ENCODE results near the gene ZFYVE21. TPM values are rescaled to one million over a fixed set of nuclear protein-coding genes. Genes with fewer than 3 reads are reported as not detected.

Gene ZFYVE21
- total RNA-seq, 4 donors from 2014 or later = 128 to 268 (median 205) TPM

DNA sequence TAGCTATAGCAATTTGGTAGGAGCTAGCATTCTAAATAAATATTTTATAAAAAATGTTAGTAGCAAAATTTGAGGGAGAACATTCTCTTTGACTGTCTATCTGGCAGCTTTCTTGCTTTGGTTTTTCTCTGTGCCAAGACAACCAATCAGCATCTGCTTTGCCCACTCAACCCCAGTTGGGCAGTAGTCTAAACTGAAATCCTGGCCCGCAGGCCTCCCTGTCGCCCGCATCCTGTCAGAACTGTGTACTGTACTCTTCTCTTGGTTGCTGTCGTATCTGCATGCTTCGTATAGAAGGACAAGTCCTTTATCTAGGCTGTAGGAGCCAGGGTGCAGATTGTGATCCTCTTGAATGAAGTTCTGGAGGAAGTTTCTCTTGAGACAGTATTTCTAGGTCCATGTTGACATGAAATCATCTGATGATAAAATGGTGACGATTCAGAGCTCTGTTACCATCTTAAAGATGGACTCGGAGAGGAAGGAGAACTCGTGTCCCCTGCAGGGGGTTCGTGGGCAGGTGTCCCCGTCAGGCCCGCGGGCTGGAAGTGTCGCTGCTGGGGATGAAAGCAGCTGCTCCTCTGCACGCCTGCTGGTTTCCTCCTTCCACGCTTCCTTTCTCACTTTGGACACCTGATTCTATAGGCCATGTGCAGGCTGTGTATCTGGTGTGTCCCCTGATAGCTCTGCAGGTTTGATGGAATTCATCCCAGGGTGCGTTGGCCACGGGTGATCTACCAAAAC is 34.9 kb upstream of the ZFYVE21 start:
- Histone ChIP-seq H3K4me1 (peaks cover 0 to 35% (median 0%) of the 10 kb centered on the region in 3 donors), H3K9me3 (no peaks in the 10 kb centered on the region), H3K27me3 (no peaks in the 10 kb centered on the region), H3K27ac (peak overlapping the region in 1 of 4 donors; percentile 55), H3K36me3 (peaks cover 5 to 100% of the 10 kb centered on the region in 2 donors), H3K4me3 (no peak overlapping the region)
- no peak for ATAC-seq
- no peak for TF ChIP-seq EP300 (IDR thresholded peaks at IDR 0.05)
- TF ChIP-seq POLR2AphosphoS5 (IDR thresholded peaks at IDR 0.05) = no peak
- TF ChIP-seq, protein P1, sequence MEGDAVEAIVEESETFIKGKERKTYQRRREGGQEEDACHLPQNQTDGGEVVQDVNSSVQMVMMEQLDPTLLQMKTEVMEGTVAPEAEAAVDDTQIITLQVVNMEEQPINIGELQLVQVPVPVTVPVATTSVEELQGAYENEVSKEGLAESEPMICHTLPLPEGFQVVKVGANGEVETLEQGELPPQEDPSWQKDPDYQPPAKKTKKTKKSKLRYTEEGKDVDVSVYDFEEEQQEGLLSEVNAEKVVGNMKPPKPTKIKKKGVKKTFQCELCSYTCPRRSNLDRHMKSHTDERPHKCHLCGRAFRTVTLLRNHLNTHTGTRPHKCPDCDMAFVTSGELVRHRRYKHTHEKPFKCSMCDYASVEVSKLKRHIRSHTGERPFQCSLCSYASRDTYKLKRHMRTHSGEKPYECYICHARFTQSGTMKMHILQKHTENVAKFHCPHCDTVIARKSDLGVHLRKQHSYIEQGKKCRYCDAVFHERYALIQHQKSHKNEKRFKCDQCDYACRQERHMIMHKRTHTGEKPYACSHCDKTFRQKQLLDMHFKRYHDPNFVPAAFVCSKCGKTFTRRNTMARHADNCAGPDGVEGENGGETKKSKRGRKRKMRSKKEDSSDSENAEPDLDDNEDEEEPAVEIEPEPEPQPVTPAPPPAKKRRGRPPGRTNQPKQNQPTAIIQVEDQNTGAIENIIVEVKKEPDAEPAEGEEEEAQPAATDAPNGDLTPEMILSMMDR (IDR thresholded peaks at IDR 0.05) = no peak
- no peak for TF ChIP-seq POLR2A (IDR thresholded peaks at IDR 0.05)
- WGBS, 2 donors (ENCODE audit: low coverage in 1 of 2) = 66 to 81% methylated on average over 10 to 13 of the region's 17 CpGs

DNA sequence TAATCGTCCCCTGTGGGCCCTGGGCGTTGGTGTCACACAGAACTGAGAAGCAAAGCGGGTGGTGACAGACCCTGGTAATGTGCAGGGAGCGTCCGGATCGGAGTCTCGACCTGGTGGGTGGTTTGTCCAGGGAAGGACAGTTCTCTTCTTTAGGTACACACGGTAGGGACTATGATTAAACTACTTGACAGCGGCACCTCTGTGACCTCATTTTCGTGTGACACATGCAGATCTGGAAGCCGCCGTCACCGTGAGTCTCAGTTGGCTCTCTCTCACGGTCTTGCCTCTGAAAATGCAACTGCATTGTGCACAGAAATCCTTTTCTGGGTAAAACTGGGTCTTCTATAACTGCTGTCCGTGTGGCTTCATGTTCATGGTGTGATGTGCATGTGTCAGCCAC is 32.5 kb upstream of the ZFYVE21 start:
- no peak for ATAC-seq
- TF ChIP-seq EP300 (IDR thresholded peaks at IDR 0.05) (no peak), POLR2AphosphoS5 (IDR thresholded peaks at IDR 0.05) (no peak), POLR2A (IDR thresholded peaks at IDR 0.05) (no peak)
- TF ChIP-seq, protein P1 (IDR thresholded peaks at IDR 0.05) = no peak
- H3K36me3 ChIP-seq = peaks cover 0 to 100% of the 10 kb centered on the region in 2 donors

DNA sequence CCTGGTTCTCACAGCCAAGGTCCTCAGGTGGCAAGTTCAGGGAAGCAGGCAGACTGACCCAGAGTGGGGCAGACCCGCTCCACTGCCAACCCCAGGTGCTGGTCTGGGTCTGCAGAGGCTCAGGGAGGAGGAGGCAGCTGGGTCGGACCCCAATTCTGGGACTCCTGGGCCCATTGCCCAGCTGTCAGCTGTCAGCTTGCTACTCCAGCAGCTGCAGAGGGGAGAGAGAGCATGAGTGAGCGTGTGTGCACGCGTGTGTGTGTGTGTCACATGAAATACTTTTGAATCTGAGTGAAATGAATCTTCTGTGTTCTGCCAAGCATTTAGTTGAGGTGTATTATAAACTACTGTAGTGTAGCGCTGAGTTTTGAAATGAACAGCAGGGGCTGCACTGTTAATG is 31.1 kb upstream of the ZFYVE21 start:
- WGBS, 2 donors (ENCODE audit: low coverage in 1 of 2) = 44 to 68% methylated on average over 4 to 5 of the region's 6 CpGs
- TF ChIP-seq POLR2A (IDR thresholded peaks at IDR 0.05) (no peak), POLR2AphosphoS5 (IDR thresholded peaks at IDR 0.05) (no peak), EP300 (IDR thresholded peaks at IDR 0.05) (no peak)
- TF ChIP-seq, protein P1 (IDR thresholded peaks at IDR 0.05) = no peak
- no peak for ATAC-seq
- peaks cover 0 to 64% (median 0%) of the 10 kb centered on the region in 3 donors for H3K4me1 ChIP-seq
- H3K27ac ChIP-seq = peak overlapping the region in 3 of 4 donors; percentile 11 to 50 (median 32)
- H3K36me3 ChIP-seq = peaks cover 0 to 97% of the 10 kb centered on the region in 2 donors
- no peaks in the 10 kb centered on the region for H3K27me3 ChIP-seq
- no peaks in the 10 kb centered on the region for H3K9me3 ChIP-seq
- H3K4me3 ChIP-seq = no peak overlapping the region

More for the DNA sequence above, 32.5 kb upstream of the ZFYVE21 start:
- H3K27me3 ChIP-seq = no peaks in the 10 kb centered on the region
- H3K27ac ChIP-seq = no peak overlapping the region
- H3K9me3 ChIP-seq = no peaks in the 10 kb centered on the region
- no peak overlapping the region for H3K4me3 ChIP-seq
- peaks cover 0 to 58% (median 0%) of the 10 kb centered on the region in 3 donors for H3K4me1 ChIP-seq
- WGBS, 2 donors (ENCODE audit: low coverage in 1 of 2) = 67 to 70% methylated on average over 7 to 15 of the region's 15 CpGs

DNA sequence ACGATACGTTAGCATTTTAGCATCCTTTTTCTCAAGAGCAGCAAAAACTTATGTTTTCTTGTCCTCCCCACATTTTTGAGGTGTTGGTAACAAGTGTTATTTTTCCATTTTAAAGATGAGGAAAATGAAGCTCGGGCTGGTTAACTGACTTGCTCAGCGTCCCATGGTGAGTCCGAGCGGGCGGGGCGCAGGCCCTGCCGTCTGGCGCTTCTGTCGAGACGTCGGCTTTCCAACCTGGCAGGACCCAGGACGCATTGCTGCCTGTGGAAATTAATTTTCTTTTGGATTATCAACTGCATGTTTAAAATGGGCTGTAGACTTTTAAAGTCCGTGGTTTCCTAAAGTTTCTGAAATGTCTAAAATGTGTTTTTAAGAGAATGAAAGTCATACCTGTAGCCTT is 30.7 kb upstream of the ZFYVE21 start:
- H3K27me3 ChIP-seq = no peaks in the 10 kb centered on the region
- ATAC-seq = no peak
- no peak for TF ChIP-seq POLR2A (IDR thresholded peaks at IDR 0.05)
- TF ChIP-seq, protein P1 (IDR thresholded peaks at IDR 0.05) = no peak
- TF ChIP-seq POLR2AphosphoS5 (IDR thresholded peaks at IDR 0.05) = no peak
- no peak for TF ChIP-seq EP300 (IDR thresholded peaks at IDR 0.05)
- H3K9me3 ChIP-seq = no peaks in the 10 kb centered on the region
- H3K4me3 ChIP-seq = no peak overlapping the region
- H3K36me3 ChIP-seq = peaks cover 0 to 93% of the 10 kb centered on the region in 2 donors
- H3K27ac ChIP-seq = peak overlapping the region in 3 of 4 donors; percentile 11 to 54 (median 32)
- peaks cover 0 to 64% (median 0%) of the 10 kb centered on the region in 3 donors for H3K4me1 ChIP-seq
- WGBS, 2 donors (ENCODE audit: low coverage in 1 of 2) = 62 to 90% methylated on average over 15 of the region's 15 CpGs

Measured in gastroesophageal sphincter (tissue), 4 donors.